ENCODE data around the gene AASDH.

Gene AASDH

DNA sequence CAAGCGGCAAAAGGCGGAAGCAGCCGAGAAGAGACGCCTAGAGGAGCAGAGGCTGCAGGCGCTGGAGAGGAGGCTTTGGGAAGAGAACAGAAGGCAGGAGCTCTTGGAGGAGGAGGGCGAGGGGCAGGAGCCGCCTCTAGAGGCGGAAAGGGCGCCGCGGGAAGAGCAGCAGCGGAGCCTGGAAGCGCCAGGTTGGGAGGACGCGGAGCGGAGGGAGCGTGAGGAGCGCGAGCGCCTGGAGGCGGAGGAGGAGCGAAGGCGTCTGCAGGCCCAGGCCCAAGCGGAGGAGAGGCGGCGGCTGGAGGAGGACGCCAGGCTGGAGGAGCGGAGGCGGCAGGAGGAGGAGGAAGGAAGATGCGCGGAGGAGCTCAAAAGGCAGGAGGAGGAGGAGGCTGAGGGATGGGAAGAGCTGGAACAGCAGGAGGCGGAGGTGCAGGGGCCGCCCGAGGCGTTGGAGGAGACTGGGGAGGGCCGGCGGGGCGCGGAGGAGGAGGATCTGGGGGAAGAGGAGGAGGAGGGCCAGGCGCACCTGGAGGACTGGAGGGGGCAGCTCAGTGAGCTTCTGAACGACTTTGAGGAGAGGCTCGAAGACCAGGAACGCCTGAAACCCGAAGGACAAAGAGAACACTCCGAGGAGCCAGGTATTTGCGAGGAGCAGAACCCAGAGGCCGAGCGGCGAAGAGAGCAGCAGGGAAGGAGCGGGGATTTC lies 72.9 kb downstream of the AASDH start:
- DNase-seq = no peak

DNA sequence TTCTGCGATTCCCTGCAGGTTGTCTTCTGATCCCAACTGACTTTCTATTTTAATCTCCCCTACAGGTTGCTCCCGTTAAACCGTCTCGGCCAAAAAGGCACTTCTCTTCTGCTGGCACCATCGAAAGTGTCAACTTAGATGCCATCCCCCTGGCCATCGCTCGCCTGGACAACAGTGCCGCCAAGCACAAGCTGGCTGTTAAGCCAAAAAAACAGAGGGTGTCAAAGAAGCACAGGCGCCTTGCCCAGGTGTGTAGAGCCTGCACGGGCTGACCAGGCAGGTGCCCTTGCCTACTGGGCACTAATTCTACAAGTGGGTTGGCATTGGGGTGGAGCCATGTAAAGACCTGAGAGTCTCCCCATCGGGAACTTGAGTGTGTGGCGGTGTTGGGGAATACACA lies 74.2 kb downstream of the AASDH start:
- no peak for DNase-seq

DNA sequence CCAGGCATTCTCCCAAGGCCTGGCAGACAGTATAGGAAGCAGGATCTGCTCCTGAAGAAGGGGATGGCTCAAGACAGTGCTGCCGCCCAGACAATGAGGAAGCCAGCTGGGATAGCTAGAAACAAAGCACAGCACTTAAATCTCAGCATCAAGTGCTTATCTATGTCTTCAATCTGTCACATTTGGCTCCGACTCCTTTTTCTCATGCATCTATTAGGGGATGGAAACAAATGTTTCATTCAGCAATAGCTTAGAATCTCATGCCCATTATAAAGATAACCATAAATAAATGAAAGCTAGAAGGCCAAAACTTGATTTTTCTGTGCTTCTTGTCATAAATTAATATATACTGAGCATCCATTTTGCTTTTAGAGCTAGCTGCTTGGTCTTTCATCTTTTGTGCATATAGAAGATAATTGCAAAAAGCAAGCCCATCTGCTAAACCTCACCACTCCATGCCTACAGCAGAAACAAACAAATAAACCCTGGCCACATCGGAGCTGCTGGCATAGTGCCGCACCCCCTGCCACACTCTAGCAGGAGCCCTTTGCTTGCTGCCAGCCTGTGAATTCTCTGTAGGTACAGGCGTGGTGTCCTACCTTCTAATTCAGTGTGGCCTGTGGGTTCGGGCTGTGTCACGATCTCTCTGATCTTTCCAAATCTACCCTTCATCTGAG lies 75.9 kb downstream of the AASDH start:
- DNase-seq = no peak

DNA sequence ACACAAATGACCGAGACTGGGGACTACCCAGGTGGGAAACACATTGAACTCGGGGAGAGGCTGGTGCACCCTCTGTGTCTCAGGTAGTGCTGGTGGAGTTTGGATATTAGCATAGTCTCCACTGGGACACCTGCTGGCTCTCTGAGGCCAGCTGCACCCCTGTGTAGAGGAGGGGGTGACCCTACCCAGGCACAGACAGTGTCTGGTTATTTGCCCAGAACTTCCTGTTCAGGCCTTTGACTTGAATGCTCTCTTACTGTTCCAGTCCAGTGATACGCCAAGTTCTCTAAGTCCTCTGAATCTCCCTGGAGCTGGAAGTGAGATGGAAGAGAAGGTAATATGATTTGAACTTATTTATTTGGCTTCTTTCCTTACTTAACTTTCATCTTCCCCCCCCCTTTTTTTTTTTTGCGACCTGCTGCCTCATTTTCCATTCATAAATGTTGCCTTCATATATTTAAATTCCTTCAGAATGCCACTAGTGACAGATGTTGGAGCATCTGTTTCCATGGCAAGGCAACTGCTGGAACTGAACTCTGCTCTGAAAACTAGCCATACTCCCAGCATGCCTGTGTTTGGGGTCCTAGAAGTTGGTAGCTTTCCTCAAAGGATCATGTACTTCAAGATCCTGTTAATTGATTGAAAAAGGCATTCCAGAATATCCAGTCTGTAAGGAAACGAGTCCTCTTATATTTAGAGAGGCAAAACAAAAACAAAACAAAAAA lies 76.7 kb downstream of the AASDH start:
- no peak for DNase-seq

DNA sequence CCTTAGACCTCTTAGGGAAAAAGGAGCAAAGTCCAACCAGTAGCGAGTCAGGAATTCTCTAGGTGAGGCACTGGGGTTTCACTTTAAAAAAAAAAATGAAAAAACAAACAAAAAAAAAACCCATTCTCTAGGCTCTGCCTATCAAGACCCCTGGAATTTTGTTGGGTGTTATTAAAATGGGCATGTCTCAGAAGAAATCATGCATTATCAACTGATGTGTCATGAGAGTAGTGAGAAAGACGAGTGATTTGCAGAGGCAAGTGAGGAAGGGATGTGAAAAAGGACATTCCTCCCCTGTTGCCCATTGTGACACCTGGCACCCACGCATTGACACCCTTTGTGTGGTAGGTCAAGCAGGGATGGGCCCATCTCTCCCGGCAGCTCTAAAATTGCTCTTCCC lies 78.9 kb downstream of the AASDH start:
- DNase-seq = no peak

DNA sequence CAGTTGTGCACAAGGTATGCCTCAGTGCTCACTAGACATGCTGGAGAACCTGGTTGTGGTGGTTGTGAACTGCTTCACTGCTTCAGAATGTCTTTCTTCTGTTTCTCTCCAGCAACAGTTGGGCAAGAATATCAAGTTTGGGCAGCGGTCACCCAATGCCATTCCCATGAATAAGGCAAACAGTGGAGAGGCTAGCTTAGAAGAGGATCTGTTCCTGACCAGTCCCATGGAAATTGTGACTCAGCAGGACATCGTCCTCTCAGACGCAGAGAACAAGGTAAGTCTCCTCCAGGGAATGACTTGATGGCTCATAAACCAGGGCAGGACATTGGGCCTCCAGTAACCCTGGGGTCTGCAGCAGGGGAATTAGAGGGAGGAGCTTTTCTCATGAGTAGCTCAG lies 79.9 kb downstream of the AASDH start:
- no peak for DNase-seq

DNA sequence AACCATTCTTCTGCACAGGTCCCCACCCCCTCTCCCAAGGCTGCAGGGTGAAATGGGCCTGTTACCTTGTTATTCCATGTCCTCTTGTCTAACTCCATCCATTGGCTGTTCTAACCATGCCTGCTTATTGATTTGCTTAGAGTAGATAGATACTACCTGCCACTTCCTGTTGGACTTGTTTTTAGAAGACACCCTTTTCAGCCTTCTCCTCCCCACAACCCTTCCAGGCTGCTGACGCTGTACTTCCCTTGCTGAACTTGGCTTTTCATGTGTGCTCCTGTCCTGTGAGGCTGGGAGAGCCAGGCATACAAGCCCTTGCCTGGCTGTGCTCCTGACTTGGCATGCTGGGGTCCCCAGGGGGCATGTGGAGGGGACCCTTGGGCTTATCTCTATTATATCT lies 81.9 kb downstream of the AASDH start:
- no peak for DNase-seq

DNA sequence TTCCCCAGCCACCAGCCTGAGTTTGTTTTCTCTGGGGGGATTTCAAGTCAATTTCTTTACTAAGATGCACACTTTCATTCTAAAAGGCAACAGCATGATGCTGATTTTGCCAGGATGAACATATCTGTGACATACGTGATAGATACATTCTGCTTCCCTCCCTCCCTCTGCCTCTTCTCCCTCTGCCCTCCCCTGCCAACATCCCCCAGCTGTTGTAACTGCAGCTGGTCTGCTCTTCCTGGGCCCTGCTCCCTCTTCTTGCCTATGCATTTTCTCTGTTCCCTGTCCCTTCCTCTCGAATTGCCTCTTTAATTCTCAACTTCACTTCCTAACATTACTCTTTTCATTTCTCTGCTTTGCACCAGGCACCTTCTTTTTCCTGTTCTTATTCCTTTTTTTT lies 83.4 kb downstream of the AASDH start:
- no peak for DNase-seq

DNA sequence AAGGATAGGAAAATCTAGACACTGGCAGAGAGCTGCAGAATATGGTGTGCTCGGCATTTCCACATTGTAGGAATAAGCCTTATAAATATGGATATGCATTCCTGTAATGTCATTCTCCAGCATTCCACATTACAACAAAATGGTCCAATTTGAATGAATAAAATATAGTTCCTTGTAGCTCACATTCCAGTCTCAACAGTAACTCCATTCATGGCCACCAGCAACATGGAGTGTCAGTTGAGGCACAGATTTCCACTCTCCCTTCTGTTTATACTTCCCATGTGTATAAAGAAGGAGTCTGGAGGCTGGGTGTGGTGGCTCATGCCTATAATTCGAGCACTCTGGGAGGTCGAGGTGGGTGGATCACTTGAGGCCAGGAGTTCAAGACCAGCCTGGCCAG lies 84.5 kb downstream of the AASDH start:
- no peak for DNase-seq

DNA sequence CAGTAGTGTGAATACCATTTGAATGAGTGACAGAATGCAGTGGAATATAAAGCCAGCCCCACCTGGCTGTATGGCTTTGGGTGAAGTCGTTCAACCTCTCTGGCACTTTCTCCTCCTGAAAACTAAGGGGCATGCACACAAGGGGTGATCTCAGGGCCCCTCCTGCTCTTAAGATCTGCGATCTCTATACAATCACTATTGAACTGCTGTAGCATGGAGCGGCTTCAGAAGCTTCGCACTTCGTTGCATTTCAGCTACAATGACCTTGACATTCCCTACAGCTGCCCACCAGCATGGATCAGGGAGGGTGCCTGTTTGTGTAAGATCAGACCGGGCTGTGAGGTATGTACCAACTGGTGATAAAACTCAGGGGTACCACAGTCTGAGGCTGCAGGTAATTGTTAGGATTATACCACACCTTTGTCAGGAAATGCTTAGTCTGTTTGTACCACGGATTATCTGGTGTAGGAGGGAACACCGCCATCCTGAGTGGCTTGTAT lies 85.2 kb downstream of the AASDH start:
- no peak for DNase-seq

DNA sequence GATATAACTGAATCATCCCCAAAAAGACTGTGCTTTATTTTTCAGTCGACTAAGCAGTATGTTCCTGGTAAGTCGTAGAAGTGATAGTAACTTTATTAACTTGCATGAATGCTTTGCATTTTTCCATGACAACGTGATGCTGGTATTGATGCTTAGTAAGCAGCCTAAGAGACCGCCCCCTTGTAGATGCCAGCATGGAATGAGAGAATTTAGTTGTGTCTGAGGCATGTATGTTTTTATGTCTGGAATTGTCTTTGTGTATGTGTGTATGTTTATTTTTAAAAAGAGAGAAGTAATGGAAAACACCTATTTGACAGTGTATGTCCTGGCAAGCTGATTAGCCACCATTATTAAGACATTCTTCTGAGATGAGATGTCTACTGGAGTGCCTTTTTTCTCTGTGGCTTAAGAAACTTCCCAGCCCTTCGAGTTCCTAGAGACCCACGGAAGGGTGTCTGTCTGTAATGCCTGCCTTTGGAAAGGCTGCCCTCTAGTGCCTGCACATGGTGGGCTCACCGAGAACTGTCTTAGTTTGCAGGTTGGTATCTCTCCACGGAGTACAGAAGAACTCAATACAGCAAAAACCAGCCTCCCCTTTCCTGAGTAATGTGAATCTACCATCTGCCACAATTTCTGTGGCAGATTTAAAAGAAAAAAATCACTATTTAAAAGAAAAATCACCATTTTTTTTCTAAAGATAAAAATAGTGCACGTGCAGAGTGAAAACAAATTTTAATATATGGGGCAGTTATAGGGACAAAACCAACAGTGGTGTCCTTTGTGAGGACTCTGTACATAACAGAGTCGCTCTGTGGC lies 85.9 kb downstream of the AASDH start:
- DNase-seq = peak; percentile 61

DNA sequence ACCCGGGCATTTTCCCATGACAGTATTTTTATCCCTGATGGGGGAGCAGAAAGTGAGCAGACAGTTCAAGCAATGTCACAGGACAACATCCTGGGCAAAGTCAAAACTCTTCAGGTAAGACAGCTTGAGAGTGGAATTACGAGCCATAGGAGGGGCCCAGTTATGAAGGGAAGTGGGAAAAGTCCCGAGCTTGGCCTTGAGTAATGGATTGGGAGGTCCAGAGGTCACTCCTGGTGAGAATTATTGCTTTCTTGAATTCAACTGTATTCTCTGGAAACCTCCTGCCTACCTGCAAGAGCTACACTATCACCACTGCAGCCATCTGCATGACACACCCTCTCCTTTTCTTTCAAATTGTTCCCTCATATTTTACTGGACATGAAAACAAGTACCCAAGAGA lies 89.1 kb downstream of the AASDH start:
- no peak for DNase-seq

DNA sequence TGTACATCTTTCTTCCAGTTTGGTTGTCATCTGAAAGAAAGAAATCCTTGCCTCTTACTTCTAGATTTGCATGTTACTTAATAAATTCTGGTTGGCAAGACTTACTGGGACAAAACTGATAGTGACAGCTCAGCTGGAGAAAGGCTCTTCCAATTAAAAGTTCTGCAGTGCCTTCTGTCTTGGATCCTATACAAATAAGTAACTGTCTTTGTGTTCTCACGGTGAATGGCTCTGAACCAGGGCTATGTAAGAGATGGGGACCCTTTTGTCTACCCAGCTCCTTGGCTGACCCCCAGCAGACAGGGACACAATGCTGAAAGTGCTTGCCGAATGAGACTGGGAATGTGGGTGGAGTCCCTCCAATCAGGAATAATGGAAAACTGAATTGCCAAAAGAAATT lies 89.5 kb downstream of the AASDH start:
- DNase-seq = no peak

DNA sequence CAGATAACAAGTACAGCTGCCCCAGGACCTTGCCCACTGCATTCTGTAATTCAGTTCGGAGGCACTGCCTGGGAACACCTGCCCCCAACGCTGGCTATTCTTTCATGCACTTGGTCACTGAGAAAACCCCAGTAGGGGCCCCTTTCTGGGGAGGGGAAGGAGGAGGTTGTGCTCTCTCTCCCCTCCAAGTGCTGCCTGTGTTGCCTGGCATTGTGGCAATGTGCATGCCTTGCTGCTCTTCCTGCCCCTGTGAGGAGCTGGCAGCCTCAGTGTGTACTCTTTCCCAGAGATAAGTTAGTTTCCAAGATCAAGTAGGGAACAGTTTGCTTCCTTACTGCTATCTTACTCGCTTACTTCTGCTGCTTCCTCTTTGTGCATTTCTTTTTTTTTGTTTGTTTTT lies 90.8 kb downstream of the AASDH start:
- no peak for DNase-seq

DNA sequence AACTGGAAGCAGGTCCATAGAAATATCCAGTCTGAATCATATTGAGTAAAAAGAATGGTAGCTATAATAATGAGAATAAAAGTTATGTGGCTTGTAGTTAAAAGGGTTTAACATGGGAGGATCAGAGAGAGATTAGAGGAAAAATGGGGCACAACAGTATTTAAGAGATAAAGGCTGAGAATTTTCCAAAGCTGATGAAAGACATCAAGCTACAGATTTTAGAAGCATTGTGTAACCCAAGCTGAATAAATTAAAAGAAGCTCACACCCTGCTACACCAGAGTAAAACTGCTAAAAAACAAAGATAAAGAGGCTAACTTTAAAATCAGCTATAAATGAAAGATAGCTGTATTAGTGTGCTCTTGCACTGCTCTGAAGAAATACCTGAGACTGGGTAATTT lies 94.2 kb downstream of the AASDH start:
- DNase-seq = no peak

DNA sequence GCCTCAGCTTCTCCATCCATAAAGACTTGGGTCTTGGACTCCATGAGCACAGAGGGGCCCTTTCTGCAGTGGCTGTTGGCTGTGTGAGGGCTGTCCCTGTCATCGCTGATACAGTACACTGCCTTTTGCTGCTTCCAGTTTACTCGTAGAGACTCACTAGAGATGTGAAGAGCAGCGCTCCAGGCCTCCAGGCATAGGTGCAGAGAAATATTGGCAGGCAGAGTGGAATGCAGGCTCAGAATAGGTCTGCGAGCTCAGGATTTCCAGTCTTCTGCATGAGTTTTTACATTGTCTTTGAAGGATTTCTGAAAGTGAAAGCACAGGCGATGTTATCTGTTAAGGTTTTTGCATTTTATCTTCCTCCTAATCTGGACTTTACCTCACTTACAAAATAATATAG lies 97.4 kb downstream of the AASDH start:
- no peak for DNase-seq

DNA sequence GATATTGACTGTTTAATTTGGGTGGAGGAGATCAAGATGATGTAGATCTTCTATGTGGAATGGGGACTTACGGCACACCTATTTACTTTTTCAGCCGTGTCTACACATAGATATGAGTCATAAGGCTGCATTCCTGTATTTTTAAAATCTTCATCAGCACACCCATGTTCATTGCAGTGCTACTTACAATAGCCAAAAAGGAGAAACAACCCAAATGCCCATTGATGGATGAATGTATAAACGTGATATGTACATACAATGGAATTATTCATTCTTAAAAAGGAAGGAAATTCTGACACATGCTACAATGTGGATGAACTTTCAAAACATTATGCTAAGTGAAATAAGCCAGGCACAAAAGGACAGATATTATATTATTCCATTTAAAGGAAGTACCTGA lies 98.6 kb downstream of the AASDH start:
- no peak for DNase-seq

All from inflammatory macrophage treated with lipopolysaccharide for 4 hours (primary cell).